CD4-positive, alpha-beta T cell treated with Interleukin-6 at 100 ng/mL for 8 hours (primary cell): ENCODE results near the gene PROSER2.

Experiments used
- DNase-seq: peaks from one replicate; pipeline ENCODE4 v3.0.0-alpha.2; 2020; ENCODE audit warnings: mixed read lengths, low spot score

Gene PROSER2

GRCh38 chr10:11823122-11823988 is at the start of gene PROSER2:
PROSER2 (plus strand) TSS chr10:11823356; CDS start chr10:11852078, 28,722 bp downstream.
- DNase-seq, result peak; percentile 6

- no peak for DNase-seq
These were observed 49.3 kb upstream of the PROSER2 start for GRCh38 chr10:11773761-11774441.

DNA sequence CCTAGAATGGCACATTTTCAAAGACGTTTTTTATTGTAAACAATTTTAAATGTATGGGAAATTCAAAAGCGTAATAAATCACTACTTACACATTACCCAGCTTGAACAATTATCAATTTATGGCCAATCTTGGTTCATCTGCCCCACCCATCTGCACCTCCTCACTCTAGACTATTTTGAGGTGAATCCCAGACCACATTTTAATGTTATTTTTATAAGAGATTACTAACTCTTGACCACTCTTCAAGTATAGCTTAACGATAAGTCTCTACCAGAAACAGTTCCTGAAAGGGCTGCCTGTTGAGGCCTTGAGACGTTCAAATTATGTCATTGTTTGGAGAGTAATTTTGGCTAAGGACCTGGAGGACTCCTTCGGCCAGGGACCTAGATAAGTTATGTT is 47.7 kb upstream of the PROSER2 start:
- DNase-seq, result no peak

- no peak for DNase-seq
These were observed 47.1 kb upstream of the PROSER2 start for GRCh38 chr10:11776080-11776479.

DNA sequence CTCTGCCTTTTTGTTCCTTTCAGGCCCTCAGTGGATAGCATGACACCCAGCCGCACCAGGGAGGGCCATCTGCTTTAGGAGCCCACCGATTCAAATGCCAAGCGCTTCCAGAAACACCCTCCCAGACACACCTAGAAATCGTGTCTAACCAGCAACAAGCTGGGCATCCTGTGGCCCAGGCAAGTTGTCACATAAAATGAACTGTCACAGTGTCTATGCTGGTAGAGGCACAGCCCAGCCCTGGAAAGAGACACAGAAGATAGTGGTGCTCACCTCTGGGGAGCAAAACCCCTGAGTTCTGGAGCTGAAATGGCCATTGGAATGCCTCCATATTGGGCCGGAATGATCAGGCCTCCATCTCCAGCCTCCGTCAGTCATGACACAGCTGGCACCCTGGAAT is 42.0 kb upstream of the PROSER2 start:
- DNase-seq, result no peak

GRCh38 chr10:11782793-11783557 is 40.2 kb upstream of the PROSER2 start:
- DNase-seq, result peak; percentile 26

DNA sequence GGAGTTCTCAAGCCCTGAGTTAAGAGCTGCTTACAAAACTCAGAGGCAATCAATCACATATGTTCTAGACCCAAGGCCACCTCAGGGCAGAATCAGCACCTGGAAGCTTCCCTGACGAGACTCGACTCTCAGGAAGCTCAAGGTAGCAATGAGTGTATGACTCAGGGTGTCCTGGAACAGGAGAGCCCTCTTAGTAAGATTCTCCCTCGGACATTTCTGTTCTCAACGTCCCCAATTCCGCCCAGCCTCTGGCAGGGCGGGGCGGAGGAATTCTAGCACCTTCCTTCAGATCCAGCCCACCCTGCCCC is 39.6 kb upstream of the PROSER2 start:
- no peak for DNase-seq

GRCh38 chr10:11787374-11787773 is 35.8 kb upstream of the PROSER2 start:
- DNase-seq, result no peak

DNA sequence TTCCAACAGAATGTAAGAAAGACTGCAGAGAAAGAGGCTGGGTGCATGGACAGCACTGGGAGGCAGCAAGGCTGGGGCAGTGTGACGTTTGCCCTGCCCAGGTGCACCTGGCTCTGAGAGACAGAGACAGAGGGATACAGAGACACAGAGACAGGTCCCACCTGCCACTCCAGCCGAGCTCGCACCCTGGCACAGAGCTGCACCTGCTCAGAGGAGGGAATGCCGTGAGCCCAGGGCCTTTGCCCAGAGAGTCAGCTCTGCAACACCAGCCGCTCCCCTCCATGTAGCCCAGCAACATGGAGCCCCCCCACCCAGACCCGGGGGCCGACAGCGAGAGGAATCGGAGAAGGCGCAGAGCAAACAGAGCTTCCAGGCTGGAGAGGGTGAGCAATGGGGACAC is 35.3 kb upstream of the PROSER2 start:
- no peak for DNase-seq

- no peak for DNase-seq
These were observed 33.9 kb upstream of the PROSER2 start for GRCh38 chr10:11789306-11789705.

GRCh38 chr10:11789956-11790355 is 33.2 kb upstream of the PROSER2 start:
- no peak for DNase-seq

DNA sequence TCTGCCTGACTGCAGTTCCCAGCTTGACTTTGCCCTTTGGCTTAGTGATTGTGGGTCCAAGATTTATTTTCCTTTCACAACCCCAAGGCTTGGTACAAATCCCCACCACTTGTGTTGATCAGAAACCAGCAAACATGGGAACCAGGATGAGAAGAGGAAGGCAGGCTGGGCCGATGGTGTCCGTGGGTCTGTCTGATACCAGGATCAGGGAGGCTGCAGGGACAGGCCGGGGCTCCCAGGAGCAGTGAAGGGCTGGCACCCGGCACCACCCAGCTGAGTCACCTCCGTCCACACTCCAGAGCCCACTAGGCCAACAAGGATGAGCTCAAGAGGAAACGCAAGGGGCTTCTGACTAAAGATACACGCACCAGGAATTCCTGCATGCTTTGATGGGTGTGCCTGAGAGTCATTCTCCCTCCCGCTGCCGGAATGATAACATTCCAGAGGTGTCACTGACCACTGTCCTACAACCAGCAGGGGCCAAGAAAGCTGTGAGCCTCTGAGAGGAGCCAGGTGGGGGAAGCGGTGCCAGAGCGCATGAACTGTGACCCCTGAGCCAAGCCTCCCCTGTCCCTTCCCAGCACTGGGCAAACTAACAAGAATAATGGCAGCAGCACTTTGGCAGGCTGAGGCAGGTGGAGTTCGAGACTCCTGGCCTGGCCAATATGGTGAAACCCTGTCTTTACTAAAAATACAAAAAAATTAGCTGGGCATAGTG is 29.2 kb upstream of the PROSER2 start:
- DNase-seq, result no peak

DNA sequence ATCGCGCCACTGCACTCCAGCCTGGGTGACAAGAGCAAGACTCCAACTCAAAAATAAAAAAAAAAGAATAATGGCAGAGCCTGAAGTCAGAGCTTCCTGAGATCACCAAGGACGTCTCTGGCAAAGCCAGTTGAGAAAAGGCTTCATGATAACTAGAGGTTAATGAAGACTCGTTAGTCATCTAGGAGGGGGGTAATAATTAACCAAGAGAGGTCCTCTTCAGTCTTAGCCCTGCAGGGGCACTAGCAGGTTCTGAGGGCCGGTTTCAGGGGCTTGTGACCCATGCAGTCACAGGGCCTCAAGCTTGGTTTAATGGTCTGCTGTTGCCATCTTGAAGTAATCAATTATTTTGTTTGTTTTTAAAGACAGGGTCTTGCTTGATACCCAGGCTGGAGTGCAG is 28.6 kb upstream of the PROSER2 start:
- no peak for DNase-seq

DNA sequence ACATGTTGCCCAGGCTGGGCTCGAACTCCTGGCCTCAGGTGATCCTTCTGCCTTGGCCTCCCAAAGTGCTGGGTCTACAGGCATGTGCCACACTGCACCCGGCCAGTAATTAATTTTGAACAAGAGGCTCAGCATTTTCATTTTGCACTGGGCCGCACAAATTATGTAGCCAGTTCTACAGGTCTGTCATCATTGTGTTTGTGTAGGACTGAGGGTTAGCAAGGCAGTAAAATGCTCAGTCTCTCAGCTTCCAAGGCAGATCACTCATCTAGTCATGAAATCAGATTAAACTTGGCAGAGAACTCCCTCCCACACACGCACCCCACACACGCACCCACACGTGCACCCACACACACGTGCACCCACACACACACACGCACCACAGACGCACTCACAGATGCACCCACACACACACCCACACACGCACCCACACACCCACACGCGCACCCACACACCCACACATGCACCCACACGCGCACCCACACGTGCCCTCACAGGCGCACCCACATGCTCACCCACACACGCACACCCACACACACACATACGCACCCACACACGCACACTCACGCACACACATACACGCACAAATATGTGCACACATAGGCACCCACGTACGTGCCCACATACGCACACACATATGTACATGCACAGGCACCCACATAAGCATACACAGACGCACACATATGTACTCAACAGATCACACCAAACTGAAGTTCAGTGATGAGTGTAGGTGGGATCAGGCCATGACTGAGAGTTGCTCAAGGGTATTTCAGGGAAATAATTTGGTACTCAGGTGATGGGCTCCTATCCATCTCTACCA is 27.8 kb upstream of the PROSER2 start:
- DNase-seq, result no peak

GRCh38 chr10:11796474-11796873 is 26.7 kb upstream of the PROSER2 start:
- DNase-seq, result no peak

DNA sequence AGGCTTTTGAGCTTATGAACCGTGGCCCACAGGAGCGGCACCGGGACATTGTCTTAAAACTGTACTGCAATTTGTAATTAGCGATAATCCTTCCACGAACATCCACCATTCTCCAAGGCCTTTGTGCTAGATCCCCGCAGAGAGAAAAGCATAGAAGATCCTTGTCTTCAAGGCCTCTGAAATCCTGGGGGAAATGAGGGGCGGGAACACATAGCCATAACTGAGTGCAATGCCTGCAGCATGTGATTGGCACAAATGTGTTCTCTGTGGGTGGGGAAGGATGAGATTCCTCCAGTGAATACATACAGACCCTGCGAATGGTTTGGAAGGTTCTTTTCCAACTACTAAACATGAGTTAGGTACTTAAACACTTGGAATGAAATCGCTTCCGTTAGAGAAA is 25.9 kb upstream of the PROSER2 start:
- DNase-seq, result no peak

DNA sequence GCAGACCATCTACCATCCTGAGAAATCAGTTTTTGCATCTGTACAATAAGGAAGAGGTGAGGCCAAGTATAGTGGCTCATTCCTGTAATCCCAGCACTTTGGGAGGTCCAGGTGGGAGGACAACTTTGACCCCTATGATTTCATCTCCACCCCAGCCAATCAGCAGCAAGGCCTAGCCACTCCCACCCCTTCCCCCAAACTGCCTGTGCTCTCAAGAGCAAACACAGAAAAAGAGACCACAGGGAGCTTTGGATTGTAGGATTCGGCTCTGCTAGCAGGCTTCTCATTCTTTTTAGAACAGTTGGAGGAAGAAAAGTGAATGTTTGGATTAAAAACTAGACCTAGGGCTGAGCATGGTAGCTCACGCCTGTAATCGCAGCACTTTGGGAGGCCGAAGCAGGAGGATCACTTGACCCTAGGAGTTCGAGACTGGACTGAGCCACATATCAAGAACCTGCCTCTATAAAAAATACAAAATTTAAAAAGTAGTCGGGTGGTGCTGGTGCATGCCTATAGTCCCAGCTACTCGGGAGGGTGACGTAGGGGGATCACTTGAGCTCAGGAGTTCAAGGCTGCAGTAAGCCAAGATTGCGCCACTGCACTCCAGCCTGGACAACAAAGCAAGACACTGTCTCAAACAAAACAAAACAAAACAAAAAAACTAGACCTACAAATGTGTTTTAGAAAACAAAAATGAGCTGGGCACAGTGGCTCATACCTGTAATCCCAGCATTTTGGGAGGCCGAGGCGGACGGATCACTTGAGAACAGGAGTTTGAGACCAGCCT is 25.1 kb upstream of the PROSER2 start:
- no peak for DNase-seq

GRCh38 chr10:11798845-11799735 is 24.1 kb upstream of the PROSER2 start:
- DNase-seq, result no peak

GRCh38 chr10:11799736-11800080 is 23.4 kb upstream of the PROSER2 start:
- DNase-seq, result no peak

- no peak for DNase-seq
These were observed 18.8 kb upstream of the PROSER2 start for GRCh38 chr10:11804336-11804735.
